HG02610 (cell line): ENCODE measurements around the gene P2RX7.
"Not testable (repeated sequence)": the region's sequence is repeated elsewhere in the genome, so short reads cannot be mapped to it uniquely, and the experiment has no call there.

Experiments used
- ATAC-seq: cut with Tn5 transposase; IDR thresholded peaks from one replicate; pipeline ENCODE4 v1.9.1; 2021; ENCODE audit warnings: mild to moderate bottlenecking, moderate library complexity; ENCODE audit not compliant: unreplicated experiment

Gene P2RX7

GRCh38 chr12:121133838-121134237, 1.2 kb downstream of the P2RX7 start:
- no peak for ATAC-seq

GRCh38 chr12:121135320-121135719, 2.6 kb downstream of the P2RX7 start:
- no peak for ATAC-seq

GRCh38 chr12:121137512-121137911, 4.8 kb downstream of the P2RX7 start:
- no peak for ATAC-seq

GRCh38 chr12:121138284-121138683, 5.6 kb downstream of the P2RX7 start:
- no peak for ATAC-seq

GRCh38 chr12:121139286-121139685, 6.6 kb downstream of the P2RX7 start:
- ATAC-seq: no peak

GRCh38 chr12:121142171-121142950, 9.7 kb downstream of the P2RX7 start:
- no peak for ATAC-seq

GRCh38 chr12:121144416-121144914, 11.8 kb downstream of the P2RX7 start:
- ATAC-seq: no peak

GRCh38 chr12:121145221-121145620, 12.5 kb downstream of the P2RX7 start:
- no peak for ATAC-seq

GRCh38 chr12:121149289-121149688, 16.6 kb downstream of the P2RX7 start:
- ATAC-seq: not testable (repeated sequence)

- no peak for ATAC-seq
These were observed 22.2 kb downstream of the P2RX7 start for GRCh38 chr12:121154793-121155375.

- ATAC-seq: no peak
These were observed 23.7 kb downstream of the P2RX7 start for GRCh38 chr12:121156365-121156764.

- ATAC-seq: no peak
These were observed 25.4 kb downstream of the P2RX7 start for GRCh38 chr12:121158085-121158484.

- not testable (repeated sequence) for ATAC-seq
These were observed 26.2 kb downstream of the P2RX7 start for GRCh38 chr12:121158728-121159351.

GRCh38 chr12:121159467-121160307, 27.0 kb downstream of the P2RX7 start:
- peak; percentile 56 for ATAC-seq

GRCh38 chr12:121162384-121162783, 29.7 kb downstream of the P2RX7 start:
- ATAC-seq: no peak

- no peak for ATAC-seq
These were observed 30.3 kb downstream of the P2RX7 start for GRCh38 chr12:121162985-121163384.

GRCh38 chr12:121164839-121165238, 32.2 kb downstream of the P2RX7 start:
- not testable (repeated sequence) for ATAC-seq

GRCh38 chr12:121165316-121165715, 32.6 kb downstream of the P2RX7 start:
- ATAC-seq: no peak

GRCh38 chr12:121166356-121166755, 33.7 kb downstream of the P2RX7 start:
- no peak for ATAC-seq

GRCh38 chr12:121167232-121167820, 34.6 kb downstream of the P2RX7 start:
- no peak for ATAC-seq

GRCh38 chr12:121167951-121168350, 35.3 kb downstream of the P2RX7 start:
- ATAC-seq: no peak
